Limb (tissue), 2 donors: ENCODE measurements around the gene STRAP.

Source experiments
- DNase-seq, 2 donors: peaks; one replicate each; pipeline ENCODE4 v3.0.0-alpha.2; 2016; ENCODE audit errors: extremely low spot score in 2 of 2

Gene STRAP

GRCh38 chr12:15882118-15882971 is at the start of gene STRAP:
Gene STRAP (plus strand): TSS chr12:15882387. CDS start chr12:15882708, 321 bp downstream.
- DNase-seq: peak; percentile 97 to 99

GRCh38 chr12:15834575-15834974 is 47.6 kb upstream of the STRAP start:
- DNase-seq: no peak

- peak in 1 of 2 donors; percentile 61 for DNase-seq
Measured at GRCh38 chr12:15837141-15837790, 44.9 kb upstream of the STRAP start.

- DNase-seq: no peak
Measured at GRCh38 chr12:15839041-15839440, 43.1 kb upstream of the STRAP start.

- no peak for DNase-seq
Measured at GRCh38 chr12:15839682-15840081, 42.5 kb upstream of the STRAP start.

GRCh38 chr12:15842108-15842507 is 40.1 kb upstream of the STRAP start:
- DNase-seq: peak in 1 of 2 donors; percentile 47

GRCh38 chr12:15846887-15847286 is 35.3 kb upstream of the STRAP start:
- DNase-seq: peak in 1 of 2 donors; percentile 88

GRCh38 chr12:15848606-15849005 is 33.6 kb upstream of the STRAP start:
- no peak for DNase-seq

GRCh38 chr12:15851045-15851620 is 31.1 kb upstream of the STRAP start:
- DNase-seq: no peak

GRCh38 chr12:15851919-15852318 is 30.3 kb upstream of the STRAP start:
- no peak for DNase-seq

GRCh38 chr12:15852383-15852782 is 29.8 kb upstream of the STRAP start:
- DNase-seq: no peak

GRCh38 chr12:15853877-15854276 is 28.3 kb upstream of the STRAP start:
- no peak for DNase-seq

- no peak for DNase-seq
Measured at GRCh38 chr12:15854916-15855315, 27.3 kb upstream of the STRAP start.

GRCh38 chr12:15855646-15856045 is 26.5 kb upstream of the STRAP start:
- DNase-seq: no peak

GRCh38 chr12:15856097-15856982 is 25.8 kb upstream of the STRAP start:
- DNase-seq: peak in 1 of 2 donors; percentile 70

- no peak for DNase-seq
Measured at GRCh38 chr12:15858353-15858752, 23.8 kb upstream of the STRAP start.

- no peak for DNase-seq
Measured at GRCh38 chr12:15859116-15859515, 23.1 kb upstream of the STRAP start.

GRCh38 chr12:15861404-15861803 is 20.8 kb upstream of the STRAP start:
- DNase-seq: no peak

GRCh38 chr12:15862840-15863239 is 19.3 kb upstream of the STRAP start:
- no peak for DNase-seq

GRCh38 chr12:15863372-15863771 is 18.8 kb upstream of the STRAP start:
- no peak for DNase-seq

- no peak for DNase-seq
Measured at GRCh38 chr12:15863984-15864383, 18.2 kb upstream of the STRAP start.
